PC-3 (cell line): ENCODE data around the gene CBL. TPM values are rescaled to one million over a fixed set of nuclear protein-coding genes. Genes with fewer than 3 reads are reported as not detected.

Experiments used
- ATAC-seq: fragments of 200-7000 bp; cut with Tn5 transposase; 2 replicates; pipeline ENCODE4 v1.9.1; 2020; ENCODE audit warnings: mild to moderate bottlenecking, moderate library complexity
- BruUV-seq: library from RNA; stranded (reverse); fragments of 400-500 nt; replicated peaks from 2 replicates; lab custom pipeline; 2021; lab: Mats Ljungman, UMichigan
- CTCF ChIA-PET: fragments of 300-600 bp; sonication (Branson Sonifier 250); formaldehyde crosslinking; loops from one replicate; lab custom pipeline; 2022; ENCODE audit warnings: antibody characterized with exemption; lab: Charles Lee
- POLR2A ChIA-PET: fragments of 300-600 bp; sonication (Branson Sonifier 250); formaldehyde crosslinking; loops from one replicate; lab custom pipeline; 2022; ENCODE audit warnings: antibody characterized with exemption; ENCODE audit not compliant: unreplicated experiment; lab: Charles Lee
- DNase-seq: peaks from one replicate; pipeline ENCODE4 v3.0.0-alpha.2; 2015
- H2AFZ ChIP-seq: fragments of 300-600 bp; sonication (generic); 2 replicates; pipeline ENCODE4 v1.6.0; 2016; ENCODE audit warnings: antibody characterized with exemption, low read length
- H3F3A ChIP-seq: fragments of 300-600 bp; sonication (generic); one replicate; pipeline ENCODE4 v1.6.0; 2017; ENCODE audit warnings: antibody characterized with exemption, low read length, control low read depth, mild to moderate bottlenecking; ENCODE audit not compliant: unreplicated experiment
- H3K27ac ChIP-seq: fragments of 300-600 bp; sonication (generic); 2 replicates; pipeline ENCODE4 v1.5.1; 2016; ENCODE audit warnings: mild to moderate bottlenecking, low read length
- H3K27me3 ChIP-seq: fragments of 300-600 bp; sonication (generic); 2 replicates; pipeline ENCODE4 v1.6.1; 2016; ENCODE audit warnings: low read length, mixed read lengths
- H3K36me3 ChIP-seq: fragments of 300-600 bp; sonication (generic); 2 replicates; pipeline ENCODE4 v1.6.1; 2016; ENCODE audit warnings: low read depth, mixed run types, low read length, mixed read lengths
- H3K4me1 ChIP-seq: fragments of 300-600 bp; sonication (generic); 2 replicates; pipeline ENCODE4 v1.5.1; 2016; ENCODE audit warnings: low read length; ENCODE audit not compliant: insufficient read depth
- H3K4me2 ChIP-seq: fragments of 300-600 bp; sonication (generic); 2 replicates; pipeline ENCODE4 v1.6.0; 2016; ENCODE audit warnings: low read length
- H3K4me3 ChIP-seq: fragments of 300-600 bp; sonication (generic); 2 replicates; pipeline ENCODE4 v1.5.1; 2016; ENCODE audit warnings: mild to moderate bottlenecking, low read length, mixed read lengths
- H3K79me2 ChIP-seq: fragments of 300-600 bp; sonication (generic); 2 replicates; pipeline ENCODE4 v1.6.1; 2017; ENCODE audit warnings: low read length, mixed read lengths
- H3K9ac ChIP-seq: fragments of 300-600 bp; sonication (generic); 2 replicates; pipeline ENCODE4 v1.6.0; 2016; ENCODE audit warnings: mild to moderate bottlenecking, low read length
- H3K9me2 ChIP-seq: fragments of 300-600 bp; sonication (generic); replicated peaks from 2 replicates; pipeline ENCODE4 v1.6.1; 2016; ENCODE audit warnings: mixed run types, low read length, mixed read lengths
- H3K9me3 ChIP-seq: fragments of 300-600 bp; sonication (generic); 2 replicates; pipeline ENCODE4 v1.6.1; 2016; ENCODE audit warnings: low read length, mixed read lengths
- H4K20me1 ChIP-seq: fragments of 300-600 bp; sonication (generic); 2 replicates; pipeline ENCODE4 v1.6.1; 2016; ENCODE audit warnings: low read length, mixed read lengths
- CTCF ChIP-seq: fragments of 300-600 bp; sonication (generic); conservative IDR thresholded peaks from 2 replicates; pipeline ENCODE4 v1.5.1; 2017; ENCODE audit warnings: antibody characterized with exemption, low read depth, mild to moderate bottlenecking, low read length
- EZH2 ChIP-seq: fragments of 300-600 bp; sonication (generic); IDR thresholded peaks from one replicate; pipeline ENCODE4 v1.6.1; 2017; ENCODE audit warnings: antibody characterized with exemption, mild to moderate bottlenecking, low read length; ENCODE audit not compliant: unreplicated experiment
- EZH2phosphoT487 ChIP-seq: fragments of 300-600 bp; sonication (generic); IDR thresholded peaks from 2 replicates; pipeline ENCODE4 v1.6.1; 2018; ENCODE audit warnings: mild to moderate bottlenecking, antibody characterized with exemption, low read length, borderline replicate concordance
- intact Hi-C: fragments of 100-400 bp; cut with micrococcal nuclease; formaldehyde crosslinking; loops from 2 replicates; pipeline ENCODE4 v1.9.0; 2023
- total RNA-seq: library from RNA; depleted of rRNA; stranded (reverse); fragments of >200 nt; gene quantifications from 2 replicates; pipeline ENCODE4 v1.2.3, GENCODE V29; 2014

The CBL gene
- total RNA-seq, 1 experiment from 2014 or later, result 11.4 TPM

- BruUV-seq, result no TSS peak
- no peak overlapping the region for H3K27ac ChIP-seq
- H3K27me3 ChIP-seq, result no peaks in the 10 kb centered on the region
- H3K4me1 ChIP-seq, result no peaks in the 10 kb centered on the region
- H3K79me2 ChIP-seq, result no peaks in the 10 kb centered on the region
- no peak for DNase-seq
- TF ChIP-seq EZH2phosphoT487 (no peak), EZH2 (no peak), CTCF (no peak)
- ATAC-seq, result 0 out of 2 replicates have a peak, but pooled peaks have one; percentile 12
- no peaks in the 10 kb centered on the region for H3K9me2 ChIP-seq
- H4K20me1 ChIP-seq, result no peaks in the 10 kb centered on the region
- intact Hi-C loops, result no loop called here
- no peak overlapping the region for H2AFZ ChIP-seq
- H3K9ac ChIP-seq, result no peak overlapping the region
- no peak overlapping the region for H3K4me2 ChIP-seq
- no peak overlapping the region for H3K4me3 ChIP-seq
- H3K9me3 ChIP-seq, result no peaks in the 10 kb centered on the region
- ChIA-PET POLR2A (interaction anchor here (0.6 kb wide), 1 partner anchor 27 kb away, joined by 7 read pairs; no protein-coding TSS in a partner anchor), CTCF (interaction anchor here (0.7 kb wide), 1 partner anchor 22 kb away, joined by 5 read pairs; no protein-coding TSS in a partner anchor)
- peaks cover 52% of the 10 kb centered on the region; the same call in 1 of the 2 replicates for H3K36me3 ChIP-seq
- H3F3A ChIP-seq, result no peaks in the 10 kb centered on the region
Measured at GRCh38 chr11:119306373-119306890, 100.3 kb downstream of the CBL start.

- POLR2A ChIA-PET, result interaction anchor here (0.6 kb wide), 1 partner anchor 222 kb away, joined by 3 read pairs; no protein-coding TSS in a partner anchor
- CTCF ChIA-PET, result interaction anchor here (0.5 to 0.7 kb wide), 5 partner anchors 11 to 314 kb away, joined by 3 to 12 read pairs (median 5); no protein-coding TSS in a partner anchor
- H3K27ac ChIP-seq, result no peak overlapping the region
Measured at GRCh38 chr11:119307219-119307618, 101.1 kb downstream of the CBL start.

More at GRCh38 chr11:119307219-119307618, 101.1 kb downstream of the CBL start:
- H3K79me2 ChIP-seq, result no peaks in the 10 kb centered on the region
- H3K4me3 ChIP-seq, result no peak overlapping the region
- no peaks in the 10 kb centered on the region for H3K27me3 ChIP-seq
- H4K20me1 ChIP-seq, result no peaks in the 10 kb centered on the region
- ATAC-seq (peak; percentile 49), DNase-seq (no peak)
- intact Hi-C loops, result no loop called here
- no peaks in the 10 kb centered on the region for H3K9me2 ChIP-seq
- H3K9ac ChIP-seq, result no peak overlapping the region
- H2AFZ ChIP-seq, result no peak overlapping the region
- H3K4me1 ChIP-seq, result no peaks in the 10 kb centered on the region
- BruUV-seq, result no TSS peak
- H3K36me3 ChIP-seq, result peaks cover 47% of the 10 kb centered on the region; the same call in 1 of the 2 replicates
- H3F3A ChIP-seq, result no peaks in the 10 kb centered on the region
- no peaks in the 10 kb centered on the region for H3K9me3 ChIP-seq
- no peak overlapping the region for H3K4me2 ChIP-seq
- TF ChIP-seq CTCF (peak; percentile 46; the same call in 1 of the 2 replicates), EZH2 (no peak)
